H7 (cell line): ENCODE data around the gene PPP1R7. TPM values are rescaled to one million over a fixed set of nuclear protein-coding genes. Genes with fewer than 3 reads are reported as not detected.

Experiments used
- DNase-seq: peaks from one replicate; pipeline ENCODE4 v3.0.0; 2012
- H3K27me3 ChIP-seq: 2 replicates; pipeline ENCODE4 v1.6.0; 2011; ENCODE audit warnings: mild to moderate bottlenecking, low read length; ENCODE audit not compliant: control insufficient read depth, insufficient read depth
- H3K36me3 ChIP-seq: replicated peaks from 2 replicates; pipeline ENCODE4 v1.5.1; 2011; ENCODE audit warnings: low read length; ENCODE audit not compliant: control insufficient read depth, insufficient read depth
- H3K4me3 ChIP-seq: 2 replicates; pipeline ENCODE4 v1.5.1; 2011; ENCODE audit warnings: low read depth, mild to moderate bottlenecking, control low read depth, low read length, moderate library complexity; ENCODE audit not compliant: insufficient read depth
- total RNA-seq: library from RNA; depleted of rRNA; stranded (reverse); fragments of >200 nt; shearing (Covaris generic); gene quantifications from 2 replicates; pipeline ENCODE4 v1.2.3, GENCODE V29; 2014

Gene PPP1R7
- total RNA-seq, 1 experiment from 2014 or later = 32.1 TPM

DNA sequence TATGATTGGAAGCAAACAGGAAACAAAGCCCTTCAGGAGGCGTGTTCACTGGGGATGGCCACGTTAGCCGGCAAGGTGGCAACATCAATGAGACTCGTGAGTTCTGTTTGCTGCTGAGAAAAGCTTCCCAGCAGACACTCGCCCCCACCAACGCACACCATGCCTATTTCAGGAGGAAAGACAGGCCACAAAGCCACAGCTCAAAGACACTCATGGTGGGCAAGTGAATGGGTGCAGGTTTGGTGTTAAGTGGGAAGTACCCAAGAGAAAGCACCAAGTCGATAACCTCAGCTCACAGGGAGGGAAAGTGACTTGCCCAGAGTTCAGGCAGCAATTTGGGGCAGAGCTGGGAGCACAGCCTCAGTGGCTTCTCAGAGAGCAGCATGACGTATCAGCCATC lies 37.7 kb upstream of the PPP1R7 start:
- peaks cover 2% of the 10 kb centered on the region for H3K36me3 ChIP-seq
- peak; percentile 32 for DNase-seq
- no peaks in the 10 kb centered on the region for H3K27me3 ChIP-seq
- no peak overlapping the region for H3K4me3 ChIP-seq

- DNase-seq = peak; percentile 17
- Histone ChIP-seq H3K27me3 (no peaks in the 10 kb centered on the region), H3K36me3 (peaks cover 2% of the 10 kb centered on the region), H3K4me3 (no peak overlapping the region)
These were observed 35.4 kb upstream of the PPP1R7 start for GRCh38 chr2:241114836-241115235.

DNA sequence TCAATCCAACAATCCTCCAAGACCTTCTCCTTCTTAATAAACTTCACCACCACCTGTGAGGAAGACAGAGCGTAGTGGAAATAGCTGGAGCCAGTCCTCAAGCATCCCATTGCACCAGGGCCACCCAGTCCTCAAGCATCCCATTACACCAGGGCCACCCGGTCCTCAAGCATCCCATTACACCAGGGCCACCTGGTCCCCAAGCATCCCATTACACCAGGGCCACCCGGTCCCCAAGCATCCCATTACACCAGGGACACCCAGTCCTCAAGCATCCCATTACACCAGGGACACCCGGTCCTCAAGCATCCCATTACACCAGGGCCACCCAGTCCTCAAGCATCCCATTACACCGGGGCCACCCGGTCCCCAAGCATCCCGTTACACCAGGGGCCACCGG lies 34.9 kb upstream of the PPP1R7 start:
- Histone ChIP-seq H3K4me3 (no peak overlapping the region), H3K36me3 (peaks cover 2% of the 10 kb centered on the region), H3K27me3 (no peaks in the 10 kb centered on the region)
- DNase-seq = no peak

- Histone ChIP-seq H3K27me3 (no peaks in the 10 kb centered on the region), H3K4me3 (no peak overlapping the region), H3K36me3 (peaks cover 2% of the 10 kb centered on the region)
- DNase-seq = peak; percentile 38
These were observed 33.4 kb upstream of the PPP1R7 start for GRCh38 chr2:241116606-241117560.

DNA sequence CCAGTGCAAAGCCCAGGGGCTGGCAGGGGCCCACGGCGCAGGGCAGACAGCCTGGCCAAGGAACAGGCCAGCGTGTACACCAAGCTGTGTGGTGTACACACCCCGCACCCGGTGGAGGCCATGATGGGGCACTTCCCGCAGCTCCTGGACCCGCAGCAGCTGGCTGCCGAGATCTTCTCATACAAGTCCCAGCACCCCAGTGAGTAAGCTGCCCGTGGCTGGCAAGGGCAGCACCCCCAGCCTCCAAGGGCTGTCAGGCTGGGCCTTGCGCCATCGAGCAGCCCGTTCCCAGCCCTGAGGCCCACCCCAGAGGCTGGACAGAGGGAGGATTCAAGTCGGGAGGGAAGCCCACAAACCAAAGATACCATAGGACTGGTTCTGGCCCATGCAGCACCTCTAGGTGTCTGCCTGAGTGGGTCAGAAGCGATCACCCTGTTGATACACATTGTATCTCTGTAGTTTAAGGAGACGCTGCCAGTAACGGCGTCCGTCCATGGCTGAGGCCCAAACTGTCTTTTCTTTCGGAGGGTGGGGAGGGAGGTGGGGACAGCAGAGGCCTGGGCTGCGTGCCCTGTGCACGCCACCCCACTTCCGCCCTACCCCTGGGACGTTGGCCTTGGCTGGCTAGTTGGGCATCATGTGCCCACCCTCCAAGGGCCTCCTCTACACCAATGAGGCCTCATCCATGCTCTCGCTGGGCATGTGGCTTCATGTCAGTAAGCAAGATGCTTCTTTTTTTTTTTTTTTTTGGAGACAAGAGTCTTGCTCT lies 31.3 kb upstream of the PPP1R7 start:
- peak; percentile 47 for DNase-seq
- H3K27me3 ChIP-seq = no peaks in the 10 kb centered on the region
- no peak overlapping the region for H3K4me3 ChIP-seq
- H3K36me3 ChIP-seq = peaks cover 3% of the 10 kb centered on the region

DNA sequence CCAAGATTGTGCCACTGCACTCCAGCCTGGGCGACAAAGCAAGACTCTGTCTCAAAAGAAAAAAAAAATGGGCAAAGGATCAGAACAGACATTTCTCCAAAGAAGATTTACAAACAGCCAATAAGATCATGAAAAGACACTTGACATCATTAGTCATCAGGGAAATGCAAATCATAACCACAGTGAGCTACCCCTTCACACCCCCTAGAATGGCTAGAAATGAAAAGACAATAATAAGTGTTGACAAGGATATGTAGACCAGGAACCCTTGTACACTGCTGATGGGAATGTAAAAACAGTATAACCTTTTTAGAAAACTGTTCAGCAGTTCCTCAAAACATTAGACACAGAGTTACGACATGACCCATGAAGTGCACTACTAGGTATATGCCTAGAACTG lies 29.8 kb upstream of the PPP1R7 start:
- no peak for DNase-seq
- Histone ChIP-seq H3K36me3 (peaks cover 6% of the 10 kb centered on the region), H3K4me3 (no peak overlapping the region), H3K27me3 (no peaks in the 10 kb centered on the region)

DNA sequence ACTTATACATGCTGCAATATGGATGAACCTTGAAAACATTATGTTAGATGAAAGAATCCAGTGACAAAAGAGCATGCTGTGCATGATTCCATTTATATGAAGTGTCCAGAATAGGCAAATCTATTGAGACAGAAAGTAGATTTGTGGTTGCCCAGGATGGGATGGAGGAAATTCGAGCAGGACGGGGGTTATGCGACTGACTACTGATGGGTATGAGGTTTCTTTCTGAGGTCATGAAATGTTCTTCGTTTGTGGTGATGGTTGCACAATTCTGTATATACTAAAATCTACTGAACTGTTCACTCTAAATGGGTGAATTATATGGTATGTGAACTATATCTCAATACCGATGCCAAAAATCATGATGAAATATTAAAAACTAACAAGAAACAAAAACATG lies 29.3 kb upstream of the PPP1R7 start:
- no peaks in the 10 kb centered on the region for H3K27me3 ChIP-seq
- no peak overlapping the region for H3K4me3 ChIP-seq
- peaks cover 6% of the 10 kb centered on the region for H3K36me3 ChIP-seq
- DNase-seq = no peak

GRCh38 chr2:241122376-241123002 lies 27.8 kb upstream of the PPP1R7 start:
- DNase-seq = no peak
- H3K36me3 ChIP-seq = peaks cover 11% of the 10 kb centered on the region
- no peaks in the 10 kb centered on the region for H3K27me3 ChIP-seq
- no peak overlapping the region for H3K4me3 ChIP-seq

DNA sequence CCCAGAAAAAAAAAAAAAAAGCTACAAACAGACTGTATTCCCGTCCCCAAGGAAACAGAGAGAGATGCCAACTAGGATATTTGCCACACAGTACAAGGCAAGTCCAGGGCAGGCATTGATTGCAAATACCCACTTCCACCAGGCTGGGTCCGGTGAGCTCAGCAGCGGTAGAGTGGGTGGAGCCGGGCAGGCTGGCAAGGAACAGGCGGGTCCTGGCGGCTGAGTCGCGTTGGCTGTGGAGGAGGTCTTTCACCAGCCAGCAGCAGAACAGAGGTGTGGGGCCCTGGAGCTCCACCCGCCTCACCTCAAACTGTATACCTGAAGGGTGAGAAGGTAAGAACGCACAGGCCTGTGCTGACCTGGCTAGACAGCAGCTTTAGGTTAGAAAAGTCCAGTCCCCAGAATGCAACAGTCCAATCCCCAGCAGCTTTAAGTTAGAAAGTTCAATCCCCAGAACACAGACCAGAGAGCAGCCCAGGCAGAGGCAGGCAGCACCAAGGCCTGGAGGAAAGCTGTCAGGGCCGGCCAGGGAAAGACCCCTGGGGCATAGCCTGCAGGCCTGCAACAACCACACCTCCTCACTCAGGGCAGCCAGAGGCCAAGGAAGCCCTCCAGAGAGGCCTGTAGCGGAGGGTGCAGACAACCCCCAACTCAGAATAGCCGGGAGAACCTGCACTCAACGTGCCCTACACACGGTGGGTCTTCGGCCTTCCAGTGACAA lies 26.3 kb upstream of the PPP1R7 start:
- no peak overlapping the region for H3K4me3 ChIP-seq
- DNase-seq = no peak
- peaks cover 11% of the 10 kb centered on the region for H3K36me3 ChIP-seq
- no peaks in the 10 kb centered on the region for H3K27me3 ChIP-seq

GRCh38 chr2:241125626-241126025 lies 24.6 kb upstream of the PPP1R7 start:
- H3K36me3 ChIP-seq = peaks cover 11% of the 10 kb centered on the region
- DNase-seq = no peak
- no peak overlapping the region for H3K4me3 ChIP-seq
- no peaks in the 10 kb centered on the region for H3K27me3 ChIP-seq

- Histone ChIP-seq H3K36me3 (peaks cover 12% of the 10 kb centered on the region), H3K4me3 (no peak overlapping the region), H3K27me3 (no peaks in the 10 kb centered on the region)
- no peak for DNase-seq
These were observed 24.1 kb upstream of the PPP1R7 start for GRCh38 chr2:241126201-241126611.

GRCh38 chr2:241126771-241127202 lies 23.5 kb upstream of the PPP1R7 start:
- DNase-seq = no peak
- Histone ChIP-seq H3K27me3 (no peaks in the 10 kb centered on the region), H3K4me3 (no peak overlapping the region), H3K36me3 (peaks cover 12% of the 10 kb centered on the region)

GRCh38 chr2:241128266-241128665 lies 22.0 kb upstream of the PPP1R7 start:
- Histone ChIP-seq H3K4me3 (no peak overlapping the region), H3K36me3 (peaks cover 12% of the 10 kb centered on the region), H3K27me3 (no peaks in the 10 kb centered on the region)
- no peak for DNase-seq
